ENCODE results near the gene MASP1. TPM values are rescaled to one million over a fixed set of nuclear protein-coding genes. Genes with fewer than 3 reads are reported as not detected.

The MASP1 gene
- total and polyA plus RNA-seq, 8 donors = 0.06 to 1.3 (median 0.35) TPM

GRCh38 chr3:187314176-187314575 is 22.6 kb upstream of the MASP1 start:
- Histone ChIP-seq H3K36me3 (no peaks in the 10 kb centered on the region), H3K4me1 (peaks cover 0 to 2% (median 0%) of the 10 kb centered on the region in 3 donors), H3K9me3 (no peaks in the 10 kb centered on the region), H3K27ac (no peak overlapping the region), H3K4me3 (no peak overlapping the region), H3K27me3 (no peaks in the 10 kb centered on the region)
- FAIRE-seq (no peak), DNase-seq (no peak), ATAC-seq (no peak)
- intact Hi-C loops (cut with DNase I) = no loop called here
- 38 to 41% methylated on average over 5 of the region's 5 CpGs for WGBS, 2 donors
- TF ChIP-seq CTCF (IDR thresholded peaks at IDR 0.05) = no peak

DNA sequence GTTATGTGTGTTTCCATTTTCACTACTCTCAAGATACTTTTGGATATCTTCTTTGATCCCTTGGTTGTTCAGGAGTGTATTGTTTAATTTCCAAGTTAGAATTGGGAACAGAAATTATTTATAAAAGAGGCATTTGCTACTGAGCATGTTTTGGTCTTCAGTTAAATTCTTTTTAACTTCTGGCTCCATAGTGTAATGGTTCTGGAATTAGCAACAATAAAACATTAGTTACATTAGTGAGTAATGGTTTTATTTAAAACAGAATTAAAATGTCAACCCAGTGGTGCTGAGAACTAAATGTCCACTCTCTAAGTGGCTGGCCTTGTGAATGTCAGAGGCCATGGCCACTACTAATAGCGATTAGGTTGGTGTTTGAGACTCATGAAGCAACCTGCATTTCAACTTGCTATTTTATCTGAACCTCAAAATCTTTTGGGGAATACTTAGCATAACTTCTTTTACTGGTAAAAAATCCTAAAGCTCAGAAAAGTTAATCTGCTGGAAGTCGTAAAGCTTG is 19.5 kb upstream of the MASP1 start:
- ATAC-seq (no peak), DNase-seq (no peak), FAIRE-seq (no peak)
- no peaks in the 10 kb centered on the region for H3K4me1 ChIP-seq
- no peaks in the 10 kb centered on the region for H3K36me3 ChIP-seq
- no peaks in the 10 kb centered on the region for H3K9me3 ChIP-seq
- no peak overlapping the region for H3K4me3 ChIP-seq
- H3K27me3 ChIP-seq = no peaks in the 10 kb centered on the region
- H3K27ac ChIP-seq = no peak overlapping the region
- intact Hi-C loops (cut with DNase I) = no loop called here
- 87 to 93% methylated on average over 2 of the region's 2 CpGs for WGBS, 2 donors
- no peak for TF ChIP-seq CTCF (IDR thresholded peaks at IDR 0.05)

DNA sequence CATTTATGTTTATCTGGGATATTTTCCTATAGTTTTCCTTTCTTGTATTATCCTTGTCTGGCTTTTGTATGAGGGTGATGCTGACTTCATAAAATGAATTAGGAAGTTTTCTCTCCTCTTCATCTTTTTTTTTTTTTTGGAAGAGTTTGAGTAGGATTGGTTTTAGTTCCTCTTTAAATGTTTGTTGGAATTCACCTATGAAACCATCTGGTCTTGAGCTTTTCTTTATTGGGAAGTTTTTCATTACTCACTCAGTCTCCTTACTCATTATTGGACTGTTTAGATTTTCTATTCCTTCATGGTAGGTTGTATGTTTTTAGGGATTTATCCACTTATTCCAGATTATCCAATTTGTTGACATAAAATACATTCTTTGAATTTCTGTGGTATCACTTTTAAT is 18.7 kb upstream of the MASP1 start:
- no peak for TF ChIP-seq CTCF (IDR thresholded peaks at IDR 0.05)
- no peak for DNase-seq
- no peak for FAIRE-seq

DNA sequence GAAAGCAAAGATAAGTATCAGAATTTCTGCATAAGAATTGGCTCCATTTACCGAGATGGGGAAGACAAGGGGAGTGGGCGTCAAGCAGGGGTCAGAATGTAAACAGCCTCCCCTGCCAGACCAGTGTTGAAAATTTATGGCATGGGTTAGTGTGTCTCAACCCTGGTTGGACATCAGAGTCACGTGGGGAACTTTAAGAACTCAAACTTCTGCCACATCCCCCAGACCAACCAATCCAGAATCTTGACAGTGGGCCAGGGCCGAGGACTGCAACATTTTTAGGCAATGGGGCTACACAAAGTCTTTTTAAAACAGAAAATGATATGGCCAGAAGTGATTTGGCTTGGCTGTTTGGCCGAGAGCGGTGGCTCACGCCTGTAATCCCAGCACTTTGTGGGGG is 14.3 kb upstream of the MASP1 start:
- Histone ChIP-seq H3K27ac (no peak overlapping the region), H3K27me3 (no peaks in the 10 kb centered on the region), H3K36me3 (no peaks in the 10 kb centered on the region), H3K9me3 (no peaks in the 10 kb centered on the region), H3K4me1 (no peaks in the 10 kb centered on the region), H3K4me3 (no peak overlapping the region)
- no peak for TF ChIP-seq CTCF (IDR thresholded peaks at IDR 0.05)
- ATAC-seq = no peak
- FAIRE-seq = no peak
- intact Hi-C loops (cut with DNase I) = no loop called here
- 57 to 74% methylated on average over 7 of the region's 7 CpGs for WGBS, 2 donors
- DNase-seq = no peak

More for the DNA sequence above, 18.7 kb upstream of the MASP1 start:
- Histone ChIP-seq H3K36me3 (no peaks in the 10 kb centered on the region), H3K4me3 (no peak overlapping the region), H3K27me3 (no peaks in the 10 kb centered on the region), H3K4me1 (no peaks in the 10 kb centered on the region), H3K27ac (no peak overlapping the region), H3K9me3 (no peaks in the 10 kb centered on the region)
- ATAC-seq = no peak
- intact Hi-C loops (cut with DNase I) = no loop called here

DNA sequence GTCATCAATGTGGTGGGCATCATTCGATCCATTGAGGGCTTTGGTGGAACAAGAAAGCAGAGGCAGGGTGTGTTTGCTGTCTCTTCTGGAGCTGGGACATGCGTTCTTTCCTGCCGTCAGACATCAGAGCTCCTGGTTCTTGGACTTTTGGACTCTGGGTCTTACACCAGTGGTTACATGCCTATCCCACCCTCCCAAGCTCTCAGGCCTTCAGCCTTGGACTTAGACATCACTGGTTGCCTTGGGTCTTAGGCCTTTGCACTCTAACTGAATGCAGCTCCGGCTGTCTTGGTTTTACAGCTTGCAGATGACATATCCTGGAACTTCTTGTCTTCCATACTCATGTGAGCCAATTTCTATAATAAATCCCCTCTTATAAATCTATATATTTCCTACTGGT is 8.1 kb upstream of the MASP1 start:
- no peak overlapping the region for H3K27ac ChIP-seq
- no peaks in the 10 kb centered on the region for H3K27me3 ChIP-seq
- FAIRE-seq (no peak), DNase-seq (no peak), ATAC-seq (no peak)
- H3K36me3 ChIP-seq = no peaks in the 10 kb centered on the region
- no peaks in the 10 kb centered on the region for H3K9me3 ChIP-seq
- 78 to 82% methylated on average over 4 of the region's 4 CpGs for WGBS, 2 donors
- intact Hi-C loops (cut with DNase I) = no loop called here
- no peak for TF ChIP-seq CTCF (IDR thresholded peaks at IDR 0.05)
- no peaks in the 10 kb centered on the region for H3K4me1 ChIP-seq
- H3K4me3 ChIP-seq = no peak overlapping the region

All from pancreas (tissue), 10 donors.